HepG2 (cell line): ENCODE data around the gene HNRNPUL1. TPM values are rescaled to one million over a fixed set of nuclear protein-coding genes. Genes with fewer than 3 reads are reported as not detected.

Experiments used
- AHDC1 ChIP-seq: sonication (generic); formaldehyde crosslinking; IDR thresholded peaks from 2 replicates; pipeline ENCODE4 v1.5.1; 2020; ENCODE audit warnings: mild to moderate bottlenecking, missing genetic modification reagents, borderline replicate concordance
- ATF1 ChIP-seq: IDR thresholded peaks from 2 replicates; pipeline ENCODE4 v1.6.1; 2016; ENCODE audit warnings: mild to moderate bottlenecking, control low read depth
- GABPA ChIP-seq, 2 experiments: IDR thresholded peaks; 2 replicates each; pipeline ENCODE4 v1.6.1; 2011 to 2016; ENCODE audit warnings: low read depth in 2 of 2, low read length in 1 of 2, missing biosample characterization in 1 of 2, missing genetic modification characterization in 1 of 2
- IRF1 ChIP-seq: sonication (generic); formaldehyde crosslinking; IDR thresholded peaks from 2 replicates; pipeline ENCODE4 v1.4.0; 2020; ENCODE audit warnings: low read depth, mild to moderate bottlenecking, missing genetic modification reagents
- PCBP2 ChIP-seq: fragments of 200-400 bp; formaldehyde crosslinking; optimal IDR thresholded peaks from 2 replicates; pipeline ENCODE3; 2018; ENCODE audit warnings: low read length, low read depth; ENCODE audit not compliant: poor library complexity, severe bottlenecking
- PRDM10 ChIP-seq: sonication (generic); formaldehyde crosslinking; IDR thresholded peaks from 2 replicates; pipeline ENCODE4 v1.4.0; 2020; ENCODE audit warnings: low read depth, missing genetic modification reagents
- RAD51 ChIP-seq: fragments of 450-650 bp; IDR thresholded peaks from 2 replicates; pipeline ENCODE4 v1.6.1; 2016; ENCODE audit warnings: borderline replicate concordance
- RFX1 ChIP-seq: fragments of 450-650 bp; IDR thresholded peaks from 2 replicates; pipeline ENCODE4 v1.6.1; 2017
- TAF1 ChIP-seq: sonication (generic); formaldehyde crosslinking; IDR thresholded peaks from 2 replicates; pipeline ENCODE4 v1.4.0; 2020; ENCODE audit warnings: missing genetic modification reagents
- TRAFD1 ChIP-seq: sonication (generic); formaldehyde crosslinking; IDR thresholded peaks from 2 replicates; pipeline ENCODE4 v1.5.1; 2020; ENCODE audit warnings: missing genetic modification reagents, mild to moderate bottlenecking, borderline replicate concordance
- ZMYM4 ChIP-seq: sonication (generic); formaldehyde crosslinking; IDR thresholded peaks from 2 replicates; pipeline ENCODE4 v1.8.1; 2023; ENCODE audit warnings: mild to moderate bottlenecking, missing genetic modification reagents
- ZNF280B ChIP-seq: sonication (generic); formaldehyde crosslinking; IDR thresholded peaks from 2 replicates; pipeline ENCODE4 v1.5.0; 2020; ENCODE audit warnings: missing genetic modification reagents, mild to moderate bottlenecking, borderline replicate concordance
- ZNF3 ChIP-seq: IDR thresholded peaks from 2 replicates; pipeline ENCODE4 v1.7.0; 2017; ENCODE audit warnings: inconsistent platforms
- ZNF343 ChIP-seq: sonication (generic); formaldehyde crosslinking; IDR thresholded peaks from 2 replicates; pipeline ENCODE4 v1.4.0; 2020; ENCODE audit warnings: mild to moderate bottlenecking, missing genetic modification reagents
- ZNF644 ChIP-seq: IDR thresholded peaks from 2 replicates; pipeline ENCODE4 v1.6.1; 2016; ENCODE audit warnings: low read depth
- polyA plus RNA-seq, 8 experiments: library from polyadenylated mRNA; depleted of rRNA in 3 of 8; stranded (reverse) in 7 of 8; unstranded in 1 of 8; fragments of >200 nt; fragmentation: Illumina TruSeq in 4 of 8; extraction: Trizol in 4 of 8; gene quantifications; 2 replicates each; pipeline versions ENCODE4 v1.2.1 to v1.2.3, GENCODE V29; 2011 to 2016; ENCODE audit warnings: low read depth in 4 of 8, missing spikeins in 1 of 8, mixed read lengths in 1 of 8; ENCODE audit not compliant: insufficient read depth in 1 of 8
- total RNA-seq, 5 experiments: library from RNA; depleted of rRNA; stranded (reverse); fragments of >200 nt; fragmentation: Illumina TruSeq; extraction: Trizol; gene quantifications; 2 replicates each; pipeline ENCODE4 v1.2.3, GENCODE V29; 2016; ENCODE audit warnings: low read depth in 1 of 5

The HNRNPUL1 gene
- total and polyA plus RNA-seq, 2 of the 13 experiments (the other 11 are each of a cell fraction or from before 2014, with no cell fraction given), result 30.9 to 81.7 TPM

- TF ChIP-seq AHDC1 (CRISPR knock-in tag) (no peak), ATF1 (CRISPR knock-in tag) (no peak), IRF1 (CRISPR knock-in tag) (no peak), ZNF343 (CRISPR knock-in tag) (peak; percentile 11; the same call in 1 of the 2 replicates), PRDM10 (CRISPR knock-in tag) (peak; percentile 65; the same call in 1 of the 2 replicates), RFX1 (no peak), GABPA (IDR thresholded peaks at IDR 0.05; ENCODE audit: low read depth, low read length) (no peak; the same call in 1 of the 2 replicates), GABPA (CRISPR knock-in tag; IDR thresholded peaks at IDR 0.05; ENCODE audit: low read depth) (peak; percentile 49), TRAFD1 (CRISPR knock-in tag) (no peak), TAF1 (no peak; the same call in 1 of the 2 replicates), ZNF3 (CRISPR knock-in tag) (no peak), ZNF280B (no peak; the same call in 1 of the 2 replicates), RAD51 (no peak), PCBP2 (no peak), ZNF644 (CRISPR knock-in tag) (no peak), ZMYM4 (CRISPR knock-in tag) (peak; percentile 72)
Measured at GRCh38 chr19:41226053-41226873, 37.9 kb upstream of the HNRNPUL1 start (continued).
